Epithelial cell of proximal tubule (primary cell): Measurements from ENCODE around the gene EME1. TPM values are rescaled to one million over a fixed set of nuclear protein-coding genes. Genes with fewer than 3 reads are reported as not detected.

ENCODE experiments used
- DNase-seq: peaks from one replicate; pipeline ENCODE4 v3.0.0-alpha.2; 2011; ENCODE audit warnings: low read depth
- H3K4me3 ChIP-seq: 2 replicates; pipeline ENCODE4 v1.5.1; 2011; ENCODE audit warnings: low read depth, mild to moderate bottlenecking, low read length
- total RNA-seq: library from RNA; depleted of rRNA; stranded (reverse); fragments of >200 nt; gene quantifications from 2 replicates; pipeline ENCODE4 v1.2.3, GENCODE V29; 2015
- TF ChIP-seq, protein P1 (sequence below): conservative IDR thresholded peaks from 2 replicates; pipeline ENCODE4 v1.5.1; 2012; ENCODE audit warnings: low read depth, mild to moderate bottlenecking, low read length

Gene EME1
- total RNA-seq, 1 donor from 2014 or later, result 13.8 TPM

DNA sequence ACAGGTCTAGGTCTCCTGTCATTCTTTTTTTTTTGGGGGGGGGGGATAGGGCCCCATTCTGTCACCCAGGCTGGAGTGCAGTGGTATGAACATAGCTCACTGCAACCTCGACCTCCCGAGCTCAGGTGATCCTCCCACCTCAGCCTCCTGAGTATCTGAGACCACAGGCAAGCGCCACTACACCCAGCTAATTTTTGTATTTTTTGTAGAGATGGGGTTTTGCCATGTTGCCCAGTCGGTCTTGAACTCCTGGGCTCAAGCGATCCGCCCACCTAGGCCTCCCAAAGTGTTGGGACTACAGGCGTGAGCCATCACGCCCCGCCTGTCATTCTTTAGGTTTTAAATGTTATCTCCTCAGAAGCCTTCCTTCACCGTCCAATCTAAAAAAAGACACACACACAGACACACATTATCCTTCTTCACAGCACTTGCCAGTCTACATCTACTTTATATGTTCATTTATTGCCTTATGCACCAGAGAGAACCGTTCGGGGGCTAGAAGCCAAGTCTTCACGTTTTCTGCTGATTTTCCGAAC is 739 bp upstream of the EME1 start:
- peak overlapping the region; percentile 89 for H3K4me3 ChIP-seq
- TF ChIP-seq, protein P1, sequence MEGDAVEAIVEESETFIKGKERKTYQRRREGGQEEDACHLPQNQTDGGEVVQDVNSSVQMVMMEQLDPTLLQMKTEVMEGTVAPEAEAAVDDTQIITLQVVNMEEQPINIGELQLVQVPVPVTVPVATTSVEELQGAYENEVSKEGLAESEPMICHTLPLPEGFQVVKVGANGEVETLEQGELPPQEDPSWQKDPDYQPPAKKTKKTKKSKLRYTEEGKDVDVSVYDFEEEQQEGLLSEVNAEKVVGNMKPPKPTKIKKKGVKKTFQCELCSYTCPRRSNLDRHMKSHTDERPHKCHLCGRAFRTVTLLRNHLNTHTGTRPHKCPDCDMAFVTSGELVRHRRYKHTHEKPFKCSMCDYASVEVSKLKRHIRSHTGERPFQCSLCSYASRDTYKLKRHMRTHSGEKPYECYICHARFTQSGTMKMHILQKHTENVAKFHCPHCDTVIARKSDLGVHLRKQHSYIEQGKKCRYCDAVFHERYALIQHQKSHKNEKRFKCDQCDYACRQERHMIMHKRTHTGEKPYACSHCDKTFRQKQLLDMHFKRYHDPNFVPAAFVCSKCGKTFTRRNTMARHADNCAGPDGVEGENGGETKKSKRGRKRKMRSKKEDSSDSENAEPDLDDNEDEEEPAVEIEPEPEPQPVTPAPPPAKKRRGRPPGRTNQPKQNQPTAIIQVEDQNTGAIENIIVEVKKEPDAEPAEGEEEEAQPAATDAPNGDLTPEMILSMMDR, result no peak
- DNase-seq, result no peak

DNA sequence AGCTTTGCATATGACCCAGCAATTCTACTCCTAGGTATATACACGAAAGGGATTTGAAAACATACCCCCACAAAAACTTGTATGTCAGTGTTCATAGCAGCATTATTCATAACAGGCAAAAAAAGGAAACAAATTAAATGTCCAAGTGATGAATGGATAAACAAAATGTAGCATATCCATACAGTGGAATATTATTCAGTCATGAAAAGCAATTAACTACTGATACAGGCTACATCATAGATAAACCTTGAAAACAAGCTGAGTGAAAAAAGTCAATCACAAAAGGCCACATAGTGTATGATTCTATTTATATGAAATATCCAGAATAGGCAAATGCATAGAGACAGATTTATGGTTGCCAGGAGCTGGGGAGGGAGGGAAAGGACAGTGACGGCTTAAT is 676 bp downstream of the EME1 start:
- peak overlapping the region; percentile 89 for H3K4me3 ChIP-seq
- TF ChIP-seq, protein P1, result no peak
- DNase-seq, result no peak

GRCh38 chr17:50375858-50376538 is 3.0 kb downstream of the EME1 start:
- TF ChIP-seq, protein P1, result no peak
- DNase-seq, result no peak

GRCh38 chr17:50379351-50380132 is 6.5 kb downstream of the EME1 start:
- DNase-seq, result no peak
- H3K4me3 ChIP-seq, result no peak overlapping the region
- TF ChIP-seq, protein P1, result no peak

More at GRCh38 chr17:50375858-50376538, 3.0 kb downstream of the EME1 start:
- no peak overlapping the region for H3K4me3 ChIP-seq

DNA sequence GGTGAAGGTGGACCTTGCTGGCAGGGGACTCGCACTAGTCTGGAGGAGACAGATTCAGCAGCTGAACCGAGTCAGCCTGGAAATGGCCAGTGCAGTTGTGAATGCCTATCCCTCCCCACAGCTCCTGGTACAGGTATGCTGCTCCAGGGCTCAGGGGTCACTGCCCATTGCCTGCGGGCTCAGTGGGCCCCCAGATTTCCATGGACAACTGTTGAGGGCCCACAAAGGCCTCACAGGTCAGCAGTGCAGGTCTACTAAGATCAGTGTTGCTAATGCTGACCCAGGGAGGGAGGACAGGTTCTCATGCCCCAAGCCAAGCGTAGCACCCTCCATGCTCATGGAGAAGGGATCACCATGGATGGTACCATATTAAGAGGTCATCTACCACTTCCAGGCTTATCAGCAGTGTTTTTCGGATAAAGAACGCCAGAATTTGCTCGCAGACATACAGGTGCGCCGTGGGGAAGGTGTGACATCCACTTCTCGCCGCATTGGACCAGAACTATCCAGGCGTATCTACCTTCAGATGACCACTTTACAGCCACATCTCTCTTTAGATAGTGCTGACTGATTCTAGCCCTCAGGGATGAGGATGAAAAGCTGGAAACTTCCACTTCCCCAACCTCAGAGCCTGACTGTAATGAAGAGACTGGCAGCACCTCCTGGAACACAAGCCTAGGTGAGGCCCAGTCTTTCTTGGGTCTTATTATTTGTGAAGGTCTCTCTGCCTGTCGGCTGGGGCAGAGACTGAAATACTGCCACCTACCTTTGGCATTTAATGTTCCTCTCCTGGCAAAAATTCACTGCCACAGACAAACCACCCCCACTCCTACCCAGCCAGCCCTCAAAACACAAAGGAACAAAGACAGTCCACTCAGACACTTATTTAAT is 7.6 kb downstream of the EME1 start:
- H3K4me3 ChIP-seq, result no peak overlapping the region
- TF ChIP-seq, protein P1, result peak; percentile 41
- no peak for DNase-seq

DNA sequence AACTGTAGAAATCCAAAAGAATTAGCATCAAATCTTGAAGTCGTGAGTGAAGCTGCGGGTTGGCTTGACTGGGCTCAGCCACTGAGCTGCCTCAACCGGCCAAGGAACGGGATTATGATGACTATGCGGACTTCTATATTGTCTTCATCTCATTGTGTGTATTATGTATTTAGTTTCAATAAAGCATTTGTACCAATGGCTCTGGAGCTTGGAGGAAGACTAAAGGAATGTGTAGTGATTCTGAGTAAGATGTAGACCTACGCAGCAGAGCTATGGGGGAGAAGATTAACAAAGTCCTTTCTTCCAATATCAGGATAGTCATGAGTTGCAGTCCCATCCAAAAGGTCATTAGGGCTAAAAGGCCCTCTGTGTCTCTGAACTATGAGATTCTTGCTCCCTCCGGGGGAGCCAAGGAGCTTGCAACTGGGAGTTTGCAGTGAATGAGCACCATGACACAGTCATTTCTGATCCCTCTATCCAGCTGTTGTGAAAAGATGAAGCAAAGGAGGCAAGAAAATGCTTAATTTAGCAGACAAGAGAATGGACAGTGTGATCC is 8.3 kb downstream of the EME1 start:
- no peak for DNase-seq
- H3K4me3 ChIP-seq, result no peak overlapping the region
- TF ChIP-seq, protein P1, result no peak
